ENCODE measurements around the gene SAMD7.

The SAMD7 gene

GRCh38 chr3:169946336-169946735 is 35.0 kb downstream of the SAMD7 start:
- Histone ChIP-seq H3K4me1 (ENCODE audit: control insufficient read depth, insufficient read depth, low read length) (no peaks in the 10 kb centered on the region), H3K36me3 (ENCODE audit: control insufficient read depth, insufficient read depth, low read length) (no peaks in the 10 kb centered on the region), H3K9me3 (ENCODE audit: control insufficient read depth, insufficient read depth, low read depth, low read length) (peaks cover 4% of the 10 kb centered on the region; the same call in 1 of the 2 replicates), H3K27me3 (ENCODE audit: control insufficient read depth, insufficient read depth, low read length) (no peaks in the 10 kb centered on the region), H3K27ac (ENCODE audit: low read depth, low read length) (no peak overlapping the region), H3K9ac (ENCODE audit: low read length) (no peak overlapping the region), H3K4me3 (ENCODE audit: low read depth, low read length) (no peak overlapping the region)

GRCh38 chr3:169948559-169949448 is 37.4 kb downstream of the SAMD7 start:
- no peaks in the 10 kb centered on the region for H3K9me3 ChIP-seq (ENCODE audit: control insufficient read depth, insufficient read depth, low read depth, low read length)
- no peak overlapping the region for H3K27ac ChIP-seq (ENCODE audit: low read depth, low read length)

GRCh38 chr3:169952045-169952444 is 40.7 kb downstream of the SAMD7 start:
- Histone ChIP-seq H3K9me3 (ENCODE audit: control insufficient read depth, insufficient read depth, low read depth, low read length) (no peaks in the 10 kb centered on the region), H3K27me3 (ENCODE audit: control insufficient read depth, insufficient read depth, low read length) (no peaks in the 10 kb centered on the region), H3K27ac (ENCODE audit: low read depth, low read length) (no peak overlapping the region), H3K4me3 (ENCODE audit: low read depth, low read length) (no peak overlapping the region), H3K9ac (ENCODE audit: low read length) (no peak overlapping the region), H3K36me3 (ENCODE audit: control insufficient read depth, insufficient read depth, low read length) (no peaks in the 10 kb centered on the region), H3K4me1 (ENCODE audit: control insufficient read depth, insufficient read depth, low read length) (no peaks in the 10 kb centered on the region)

More at GRCh38 chr3:169948559-169949448, 37.4 kb downstream of the SAMD7 start:
- no peak overlapping the region for H3K4me3 ChIP-seq (ENCODE audit: low read depth, low read length)
- H3K36me3 ChIP-seq (ENCODE audit: control insufficient read depth, insufficient read depth, low read length): no peaks in the 10 kb centered on the region
- no peak overlapping the region for H3K9ac ChIP-seq (ENCODE audit: low read length)
- no peaks in the 10 kb centered on the region for H3K27me3 ChIP-seq (ENCODE audit: control insufficient read depth, insufficient read depth, low read length)
- no peaks in the 10 kb centered on the region for H3K4me1 ChIP-seq (ENCODE audit: control insufficient read depth, insufficient read depth, low read length)

GRCh38 chr3:169953462-169954141 is 42.2 kb downstream of the SAMD7 start:
- Histone ChIP-seq H3K27ac (ENCODE audit: low read depth, low read length) (no peak overlapping the region), H3K4me3 (ENCODE audit: low read depth, low read length) (no peak overlapping the region), H3K9ac (ENCODE audit: low read length) (no peak overlapping the region), H3K4me1 (ENCODE audit: control insufficient read depth, insufficient read depth, low read length) (no peaks in the 10 kb centered on the region), H3K27me3 (ENCODE audit: control insufficient read depth, insufficient read depth, low read length) (no peaks in the 10 kb centered on the region), H3K36me3 (ENCODE audit: control insufficient read depth, insufficient read depth, low read length) (no peaks in the 10 kb centered on the region), H3K9me3 (ENCODE audit: control insufficient read depth, insufficient read depth, low read depth, low read length) (no peaks in the 10 kb centered on the region)

- no peak overlapping the region for H3K27ac ChIP-seq (ENCODE audit: low read depth, low read length)
These were observed 42.9 kb downstream of the SAMD7 start for GRCh38 chr3:169954142-169954756.

GRCh38 chr3:169955406-169955805 is 44.0 kb downstream of the SAMD7 start:
- H3K27ac ChIP-seq (ENCODE audit: low read depth, low read length): no peak overlapping the region
- no peaks in the 10 kb centered on the region for H3K27me3 ChIP-seq (ENCODE audit: control insufficient read depth, insufficient read depth, low read length)
- no peaks in the 10 kb centered on the region for H3K4me1 ChIP-seq (ENCODE audit: control insufficient read depth, insufficient read depth, low read length)
- no peak overlapping the region for H3K4me3 ChIP-seq (ENCODE audit: low read depth, low read length)
- no peaks in the 10 kb centered on the region for H3K36me3 ChIP-seq (ENCODE audit: control insufficient read depth, insufficient read depth, low read length)
- no peaks in the 10 kb centered on the region for H3K9me3 ChIP-seq (ENCODE audit: control insufficient read depth, insufficient read depth, low read depth, low read length)
- no peak overlapping the region for H3K9ac ChIP-seq (ENCODE audit: low read length)

More at GRCh38 chr3:169954142-169954756, 42.9 kb downstream of the SAMD7 start:
- Histone ChIP-seq H3K9ac (ENCODE audit: low read length) (no peak overlapping the region), H3K4me1 (ENCODE audit: control insufficient read depth, insufficient read depth, low read length) (no peaks in the 10 kb centered on the region), H3K36me3 (ENCODE audit: control insufficient read depth, insufficient read depth, low read length) (no peaks in the 10 kb centered on the region), H3K27me3 (ENCODE audit: control insufficient read depth, insufficient read depth, low read length) (no peaks in the 10 kb centered on the region), H3K4me3 (ENCODE audit: low read depth, low read length) (no peak overlapping the region), H3K9me3 (ENCODE audit: control insufficient read depth, insufficient read depth, low read depth, low read length) (no peaks in the 10 kb centered on the region)

GRCh38 chr3:169964176-169964575 is 52.8 kb downstream of the SAMD7 start:
- H3K27ac ChIP-seq (ENCODE audit: low read depth, low read length): no peak overlapping the region
- H3K27me3 ChIP-seq (ENCODE audit: control insufficient read depth, insufficient read depth, low read length): no peaks in the 10 kb centered on the region
- no peaks in the 10 kb centered on the region for H3K36me3 ChIP-seq (ENCODE audit: control insufficient read depth, insufficient read depth, low read length)
- no peaks in the 10 kb centered on the region for H3K9me3 ChIP-seq (ENCODE audit: control insufficient read depth, insufficient read depth, low read depth, low read length)
- H3K9ac ChIP-seq (ENCODE audit: low read length): no peak overlapping the region
- H3K4me3 ChIP-seq (ENCODE audit: low read depth, low read length): no peak overlapping the region
- peaks cover 14% of the 10 kb centered on the region for H3K4me1 ChIP-seq (ENCODE audit: control insufficient read depth, insufficient read depth, low read length)

GRCh38 chr3:169965562-169966427 is 54.4 kb downstream of the SAMD7 start:
- 0 out of 2 replicates have a peak, but pooled peaks cover 4% of the 10 kb centered on the region for H3K36me3 ChIP-seq (ENCODE audit: control insufficient read depth, insufficient read depth, low read length)
- H3K4me1 ChIP-seq (ENCODE audit: control insufficient read depth, insufficient read depth, low read length): peaks cover 18% of the 10 kb centered on the region
- H3K9me3 ChIP-seq (ENCODE audit: control insufficient read depth, insufficient read depth, low read depth, low read length): no peaks in the 10 kb centered on the region
- peak overlapping the region; percentile 90 for H3K9ac ChIP-seq (ENCODE audit: low read length)
- H3K27ac ChIP-seq (ENCODE audit: low read depth, low read length): peak overlapping the region; percentile 1; the same call in 1 of the 2 replicates
- H3K27me3 ChIP-seq (ENCODE audit: control insufficient read depth, insufficient read depth, low read length): no peaks in the 10 kb centered on the region
- peak overlapping the region; percentile 94 for H3K4me3 ChIP-seq (ENCODE audit: low read depth, low read length)

GRCh38 chr3:169966428-169966950 is 55.1 kb downstream of the SAMD7 start, which contains the start of gene SEC62:
Gene SEC62, plus strand, starts transcription at chr3:169966807. Its CDS starts 16 bp downstream, at chr3:169966823.
- Histone ChIP-seq H3K4me1 (ENCODE audit: control insufficient read depth, insufficient read depth, low read length) (peaks cover 18% of the 10 kb centered on the region), H3K36me3 (ENCODE audit: control insufficient read depth, insufficient read depth, low read length) (0 out of 2 replicates have a peak, but pooled peaks cover 7% of the 10 kb centered on the region), H3K9me3 (ENCODE audit: control insufficient read depth, insufficient read depth, low read depth, low read length) (no peaks in the 10 kb centered on the region), H3K9ac (ENCODE audit: low read length) (peak within 1 kb of the TSS; percentile 90), H3K27me3 (ENCODE audit: control insufficient read depth, insufficient read depth, low read length) (no peaks in the 10 kb centered on the region), H3K4me3 (ENCODE audit: low read depth, low read length) (peak within 1 kb of the TSS; percentile 94), H3K27ac (ENCODE audit: low read depth, low read length) (peak within 1 kb of the TSS; percentile 69)

Data from HUES6 (cell line).